Middle frontal gyrus (tissue), 1 donor: ENCODE results near the gene PPP1R3G.
"Not testable (repeated sequence)": the region's sequence is repeated elsewhere in the genome, so short reads cannot be mapped to it uniquely, and the experiment has no call there.

ENCODE experiments used
- DNase-seq: peaks from one replicate; pipeline ENCODE4 v3.0.0-alpha.2; 2015; ENCODE audit warnings: low spot score; ENCODE audit errors: extremely low spot score

Gene PPP1R3G

GRCh38 chr6:5116243-5116991 lies 31.3 kb downstream of the PPP1R3G start:
- no peak for DNase-seq

- no peak for DNase-seq
Measured at GRCh38 chr6:5119090-5119951, 34.2 kb downstream of the PPP1R3G start.

GRCh38 chr6:5120011-5120410 lies 34.9 kb downstream of the PPP1R3G start:
- no peak for DNase-seq

- DNase-seq, result not testable (repeated sequence)
Measured at GRCh38 chr6:5120543-5120942, 35.4 kb downstream of the PPP1R3G start.

GRCh38 chr6:5121479-5121878 lies 36.3 kb downstream of the PPP1R3G start:
- no peak for DNase-seq

- DNase-seq, result no peak
Measured at GRCh38 chr6:5121956-5122355, 36.8 kb downstream of the PPP1R3G start.

- no peak for DNase-seq
Measured at GRCh38 chr6:5122504-5123112, 37.5 kb downstream of the PPP1R3G start.

- DNase-seq, result no peak
Measured at GRCh38 chr6:5123296-5124143, 38.4 kb downstream of the PPP1R3G start.

- no peak for DNase-seq
Measured at GRCh38 chr6:5124526-5124925, 39.4 kb downstream of the PPP1R3G start.

GRCh38 chr6:5125152-5126006 lies 40.2 kb downstream of the PPP1R3G start:
- DNase-seq, result no peak

GRCh38 chr6:5126214-5126613 lies 41.1 kb downstream of the PPP1R3G start:
- DNase-seq, result no peak

- DNase-seq, result no peak
Measured at GRCh38 chr6:5127106-5127687, 42.1 kb downstream of the PPP1R3G start.

GRCh38 chr6:5128351-5128750 lies 43.2 kb downstream of the PPP1R3G start:
- no peak for DNase-seq

- DNase-seq, result no peak
Measured at GRCh38 chr6:5130135-5130866, 45.2 kb downstream of the PPP1R3G start.

- DNase-seq, result no peak
Measured at GRCh38 chr6:5132731-5133130, 47.6 kb downstream of the PPP1R3G start.

GRCh38 chr6:5133943-5134342 lies 48.8 kb downstream of the PPP1R3G start:
- DNase-seq, result no peak

GRCh38 chr6:5135788-5136376 lies 50.7 kb downstream of the PPP1R3G start:
- DNase-seq, result no peak

- DNase-seq, result no peak
Measured at GRCh38 chr6:5136851-5137250, 51.7 kb downstream of the PPP1R3G start.
